Calu3 (cell line): ENCODE data around the gene PPARA. TPM values are rescaled to one million over a fixed set of nuclear protein-coding genes. Genes with fewer than 3 reads are reported as not detected.
A peak's percentile ranks its signal among the peaks of the same experiment; 100 is the strongest.

Experiments used
- BruUV-seq: library from RNA; stranded (reverse); fragments of 400-500 nt; replicated peaks from 2 replicates; lab custom pipeline; 2021; lab: Mats Ljungman, UMichigan
- CTCF ChIA-PET: fragments of 300-600 bp; sonication (Branson Sonifier 250); formaldehyde crosslinking; loops from one replicate; lab custom pipeline; 2022; ENCODE audit warnings: antibody characterized with exemption; lab: Charles Lee
- DNase-seq: peaks from one replicate; pipeline ENCODE4 v3.0.0; 2022
- H3K27ac Mint-ChIP-seq: one replicate; pipeline ENCODE4 v1.8.0; 2022; ENCODE audit warnings: mixed read lengths; ENCODE audit not compliant: unreplicated experiment
- H3K27me3 Mint-ChIP-seq: one replicate; pipeline ENCODE4 v1.8.0; 2022; ENCODE audit warnings: mixed read lengths; ENCODE audit not compliant: unreplicated experiment
- H3K36me3 Mint-ChIP-seq: one replicate; pipeline ENCODE4 v1.8.0; 2022; ENCODE audit warnings: mild to moderate bottlenecking, moderate library complexity, mixed read lengths; ENCODE audit not compliant: insufficient read depth, unreplicated experiment
- H3K4me1 Mint-ChIP-seq: one replicate; pipeline ENCODE4 v1.8.0; 2022; ENCODE audit warnings: mild to moderate bottlenecking, low read depth, mixed read lengths; ENCODE audit not compliant: unreplicated experiment
- H3K4me3 Mint-ChIP-seq: one replicate; pipeline ENCODE4 v1.8.0; 2022; ENCODE audit warnings: mild to moderate bottlenecking, low read depth, moderate library complexity, mixed read lengths; ENCODE audit not compliant: unreplicated experiment
- H3K9me3 Mint-ChIP-seq: one replicate; pipeline ENCODE4 v1.8.0; 2022; ENCODE audit warnings: low read depth, mixed read lengths; ENCODE audit not compliant: unreplicated experiment
- intact Hi-C: fragments of 100-400 bp; cut with micrococcal nuclease; formaldehyde crosslinking; loops from one replicate; pipeline ENCODE4 v1.10.0; 2022; ENCODE audit not compliant: unreplicated experiment
- total RNA-seq: library from RNA; stranded (reverse); gene quantifications from 2 replicates; pipeline ENCODE4 v1.2.3, GENCODE V29; 2022
- TF ChIP-seq, protein P1 (sequence below): fragments of 200-600 bp; IDR thresholded peaks from one replicate; pipeline ENCODE4 v1.8.0; 2022; ENCODE audit warnings: antibody characterized with exemption; ENCODE audit not compliant: unreplicated experiment

PPARA gene
- total RNA-seq, 1 experiment from 2014 or later = 22.7 TPM

DNA sequence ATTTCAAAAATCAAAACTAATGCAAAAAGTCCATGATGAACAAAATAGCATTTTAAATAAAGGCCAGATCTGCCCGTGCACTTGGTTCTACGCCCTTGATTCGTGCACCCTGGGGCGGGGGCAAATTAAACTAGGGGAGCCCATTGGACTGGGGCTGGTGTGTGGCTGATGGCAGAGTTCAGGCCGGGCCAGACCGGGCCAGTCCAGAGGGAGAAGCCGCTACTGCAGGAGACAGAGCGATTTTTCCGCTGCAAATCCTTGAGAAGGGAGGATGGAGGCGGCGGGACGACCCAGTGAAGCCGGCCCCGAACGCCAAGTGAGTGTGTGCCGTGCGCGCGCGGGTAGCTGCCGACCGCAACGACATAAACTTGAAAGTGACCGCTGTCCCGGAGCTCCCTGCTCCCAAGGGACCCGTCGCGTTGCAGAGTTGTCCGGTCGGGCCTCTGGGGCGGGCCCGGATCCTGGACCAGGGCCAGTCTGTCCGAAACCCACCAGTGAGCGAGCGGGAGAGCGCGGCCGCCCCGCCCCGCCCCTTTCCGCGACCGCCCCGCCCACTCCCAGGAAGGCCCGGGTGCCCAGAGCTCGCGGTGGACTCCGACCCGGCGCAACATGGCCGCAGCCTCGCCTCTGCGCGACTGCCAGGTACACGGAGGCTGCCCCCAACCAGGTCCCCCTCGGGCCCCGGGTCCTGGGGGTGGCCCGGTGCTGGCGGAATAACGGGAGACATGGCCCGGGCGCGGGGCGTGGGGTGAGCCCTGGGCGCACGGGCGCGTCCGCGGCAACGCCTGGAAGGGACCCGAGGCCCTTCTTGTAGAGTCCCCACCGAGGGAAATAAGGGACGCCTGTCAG lies 117.3 kb downstream of the PPARA start, which contains the start of gene TTC38:
Gene TTC38, plus strand, starts transcription at position 578 of the 849 bp plus-strand sequence. Its CDS starts 32 bp downstream, at position 610.
- TF ChIP-seq, protein P1, sequence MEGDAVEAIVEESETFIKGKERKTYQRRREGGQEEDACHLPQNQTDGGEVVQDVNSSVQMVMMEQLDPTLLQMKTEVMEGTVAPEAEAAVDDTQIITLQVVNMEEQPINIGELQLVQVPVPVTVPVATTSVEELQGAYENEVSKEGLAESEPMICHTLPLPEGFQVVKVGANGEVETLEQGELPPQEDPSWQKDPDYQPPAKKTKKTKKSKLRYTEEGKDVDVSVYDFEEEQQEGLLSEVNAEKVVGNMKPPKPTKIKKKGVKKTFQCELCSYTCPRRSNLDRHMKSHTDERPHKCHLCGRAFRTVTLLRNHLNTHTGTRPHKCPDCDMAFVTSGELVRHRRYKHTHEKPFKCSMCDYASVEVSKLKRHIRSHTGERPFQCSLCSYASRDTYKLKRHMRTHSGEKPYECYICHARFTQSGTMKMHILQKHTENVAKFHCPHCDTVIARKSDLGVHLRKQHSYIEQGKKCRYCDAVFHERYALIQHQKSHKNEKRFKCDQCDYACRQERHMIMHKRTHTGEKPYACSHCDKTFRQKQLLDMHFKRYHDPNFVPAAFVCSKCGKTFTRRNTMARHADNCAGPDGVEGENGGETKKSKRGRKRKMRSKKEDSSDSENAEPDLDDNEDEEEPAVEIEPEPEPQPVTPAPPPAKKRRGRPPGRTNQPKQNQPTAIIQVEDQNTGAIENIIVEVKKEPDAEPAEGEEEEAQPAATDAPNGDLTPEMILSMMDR = no peak
- CTCF ChIA-PET = interaction anchor here (0.7 to 1.0 kb wide), 3 partner anchors 118 to 135 kb away, joined by 3 to 6 read pairs (median 3); no protein-coding TSS in a partner anchor

DNA sequence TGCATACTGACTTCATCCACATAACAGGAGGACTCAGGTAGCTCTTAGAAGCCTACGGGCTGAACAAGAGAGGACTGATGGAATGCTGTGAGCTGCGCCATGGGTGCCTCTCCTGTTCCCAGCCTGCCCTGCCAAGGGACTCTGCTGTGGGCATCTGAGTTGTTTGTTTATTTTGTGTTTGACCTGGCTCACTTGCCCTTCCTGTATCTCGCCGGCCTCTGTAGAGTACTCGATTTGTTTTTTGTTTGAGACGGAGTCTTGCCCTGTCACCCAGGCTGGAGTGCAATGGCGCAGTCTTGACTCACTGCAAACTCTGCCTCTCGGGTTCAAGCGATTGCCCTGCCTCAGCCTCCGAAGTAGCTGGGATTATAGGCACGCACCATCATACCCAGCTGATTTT lies 119.2 kb downstream of the PPARA start:
- CTCF ChIA-PET = no interaction called here
- H3K27ac Mint-ChIP-seq = no peak overlapping the region
- intact Hi-C loops = loop anchor here (10.0 kb wide), 1 partner anchor 115 kb away; the partner anchor contains the start of gene PPARA

More for the DNA sequence above, 117.3 kb downstream of the PPARA start, which contains the start of gene TTC38:
- H3K27ac Mint-ChIP-seq = peak within 1 kb of the TSS; percentile 63
- H3K4me1 Mint-ChIP-seq = peaks cover 23% of the 10 kb centered on the region
- H3K27me3 Mint-ChIP-seq = no peaks in the 10 kb centered on the region
- DNase-seq = peak; percentile 90
- intact Hi-C loops = loop anchor here (10.0 kb wide), 1 partner anchor 113 kb away; the partner anchor contains the start of gene PPARA
- H3K36me3 Mint-ChIP-seq = peaks cover 21% of the 10 kb centered on the region
- no TSS peak for BruUV-seq
- peak within 1 kb of the TSS; percentile 93 for H3K4me3 Mint-ChIP-seq
- peaks cover 5% of the 10 kb centered on the region for H3K9me3 Mint-ChIP-seq

DNA sequence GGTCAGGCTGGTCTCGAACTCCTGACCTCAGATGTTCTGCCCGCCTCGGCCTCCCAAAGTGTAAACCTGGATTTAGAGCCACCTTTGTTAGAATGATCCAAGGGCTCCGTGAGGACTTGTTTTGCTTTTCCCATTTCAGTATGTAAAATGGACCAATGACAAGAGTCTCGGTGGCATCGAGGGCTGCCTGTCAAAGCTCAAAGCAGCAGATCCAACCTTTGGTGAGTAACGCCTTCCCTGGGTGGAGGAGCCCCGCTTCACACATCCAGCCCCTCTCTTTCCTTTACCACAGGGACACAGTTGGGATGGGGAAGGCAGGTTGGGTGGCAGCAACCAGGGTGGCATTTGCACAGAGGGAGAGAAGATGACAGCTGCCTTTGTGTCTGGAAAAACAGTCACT lies 121.9 kb downstream of the PPARA start:
- Mint-ChIP-seq H3K9me3 (no peaks in the 10 kb centered on the region), H3K4me1 (peaks cover 15% of the 10 kb centered on the region), H3K27me3 (no peaks in the 10 kb centered on the region), H3K4me3 (no peak overlapping the region), H3K36me3 (peaks cover 33% of the 10 kb centered on the region), H3K27ac (no peak overlapping the region)
- BruUV-seq = no TSS peak
- TF ChIP-seq, protein P1 = no peak
- no peak for DNase-seq
- CTCF ChIA-PET = no interaction called here
- intact Hi-C loops = no loop called here

More for the DNA sequence above, 119.2 kb downstream of the PPARA start:
- peaks cover 3% of the 10 kb centered on the region for H3K9me3 Mint-ChIP-seq
- no peak overlapping the region for H3K4me3 Mint-ChIP-seq
- BruUV-seq = no TSS peak
- H3K4me1 Mint-ChIP-seq = peaks cover 23% of the 10 kb centered on the region
- no peak for DNase-seq
- TF ChIP-seq, protein P1 = no peak
- no peaks in the 10 kb centered on the region for H3K27me3 Mint-ChIP-seq
- H3K36me3 Mint-ChIP-seq = peaks cover 25% of the 10 kb centered on the region

DNA sequence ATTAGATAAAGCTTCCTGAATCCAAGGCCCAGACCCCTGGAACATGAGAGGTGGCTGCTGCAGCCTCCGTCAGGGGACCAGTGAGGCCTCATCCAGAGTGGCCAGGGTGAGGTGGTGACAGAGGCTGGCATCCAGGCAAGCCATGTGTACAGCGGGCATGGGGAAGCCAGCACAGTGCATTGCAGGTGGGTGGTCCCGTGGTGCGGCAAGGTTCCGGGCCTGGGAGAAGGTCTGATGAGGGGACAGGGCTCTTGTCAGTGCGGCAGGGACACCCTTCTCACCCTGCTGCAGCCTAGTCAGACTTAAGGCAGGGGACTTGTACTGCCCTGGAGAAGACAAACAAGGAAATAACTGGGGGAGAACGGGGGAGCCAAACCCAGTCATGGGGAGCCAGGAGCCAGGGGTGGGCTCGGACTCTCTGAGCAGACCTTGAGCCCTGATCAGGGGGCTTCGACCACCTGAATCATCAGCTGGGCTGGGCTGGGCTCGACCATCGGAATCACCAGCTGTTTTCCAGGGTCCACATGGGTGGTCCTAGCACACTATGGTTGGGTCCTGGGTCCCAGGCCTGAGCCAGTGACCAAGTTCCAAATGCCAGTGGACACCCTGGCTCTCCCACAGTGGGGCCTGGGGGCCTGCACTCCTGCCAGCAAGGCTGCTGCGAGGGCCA lies 122.6 kb downstream of the PPARA start:
- Mint-ChIP-seq H3K36me3 (peaks cover 26% of the 10 kb centered on the region), H3K27me3 (no peaks in the 10 kb centered on the region), H3K4me3 (no peak overlapping the region), H3K4me1 (peaks cover 14% of the 10 kb centered on the region), H3K9me3 (no peaks in the 10 kb centered on the region), H3K27ac (no peak overlapping the region)
- CTCF ChIA-PET = no interaction called here
- intact Hi-C loops = no loop called here
- TF ChIP-seq, protein P1 = no peak
- DNase-seq = no peak
- BruUV-seq = no TSS peak
